Measurements from ENCODE around the gene ADAMTS9. TPM values are rescaled to one million over a fixed set of nuclear protein-coding genes. Genes with fewer than 3 reads are reported as not detected.

Gene ADAMTS9, protein sequence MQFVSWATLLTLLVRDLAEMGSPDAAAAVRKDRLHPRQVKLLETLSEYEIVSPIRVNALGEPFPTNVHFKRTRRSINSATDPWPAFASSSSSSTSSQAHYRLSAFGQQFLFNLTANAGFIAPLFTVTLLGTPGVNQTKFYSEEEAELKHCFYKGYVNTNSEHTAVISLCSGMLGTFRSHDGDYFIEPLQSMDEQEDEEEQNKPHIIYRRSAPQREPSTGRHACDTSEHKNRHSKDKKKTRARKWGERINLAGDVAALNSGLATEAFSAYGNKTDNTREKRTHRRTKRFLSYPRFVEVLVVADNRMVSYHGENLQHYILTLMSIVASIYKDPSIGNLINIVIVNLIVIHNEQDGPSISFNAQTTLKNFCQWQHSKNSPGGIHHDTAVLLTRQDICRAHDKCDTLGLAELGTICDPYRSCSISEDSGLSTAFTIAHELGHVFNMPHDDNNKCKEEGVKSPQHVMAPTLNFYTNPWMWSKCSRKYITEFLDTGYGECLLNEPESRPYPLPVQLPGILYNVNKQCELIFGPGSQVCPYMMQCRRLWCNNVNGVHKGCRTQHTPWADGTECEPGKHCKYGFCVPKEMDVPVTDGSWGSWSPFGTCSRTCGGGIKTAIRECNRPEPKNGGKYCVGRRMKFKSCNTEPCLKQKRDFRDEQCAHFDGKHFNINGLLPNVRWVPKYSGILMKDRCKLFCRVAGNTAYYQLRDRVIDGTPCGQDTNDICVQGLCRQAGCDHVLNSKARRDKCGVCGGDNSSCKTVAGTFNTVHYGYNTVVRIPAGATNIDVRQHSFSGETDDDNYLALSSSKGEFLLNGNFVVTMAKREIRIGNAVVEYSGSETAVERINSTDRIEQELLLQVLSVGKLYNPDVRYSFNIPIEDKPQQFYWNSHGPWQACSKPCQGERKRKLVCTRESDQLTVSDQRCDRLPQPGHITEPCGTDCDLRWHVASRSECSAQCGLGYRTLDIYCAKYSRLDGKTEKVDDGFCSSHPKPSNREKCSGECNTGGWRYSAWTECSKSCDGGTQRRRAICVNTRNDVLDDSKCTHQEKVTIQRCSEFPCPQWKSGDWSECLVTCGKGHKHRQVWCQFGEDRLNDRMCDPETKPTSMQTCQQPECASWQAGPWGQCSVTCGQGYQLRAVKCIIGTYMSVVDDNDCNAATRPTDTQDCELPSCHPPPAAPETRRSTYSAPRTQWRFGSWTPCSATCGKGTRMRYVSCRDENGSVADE (N-terminal part only)
- 5.9 and 6.8 TPM in 2 replicates for total RNA-seq

DNA sequence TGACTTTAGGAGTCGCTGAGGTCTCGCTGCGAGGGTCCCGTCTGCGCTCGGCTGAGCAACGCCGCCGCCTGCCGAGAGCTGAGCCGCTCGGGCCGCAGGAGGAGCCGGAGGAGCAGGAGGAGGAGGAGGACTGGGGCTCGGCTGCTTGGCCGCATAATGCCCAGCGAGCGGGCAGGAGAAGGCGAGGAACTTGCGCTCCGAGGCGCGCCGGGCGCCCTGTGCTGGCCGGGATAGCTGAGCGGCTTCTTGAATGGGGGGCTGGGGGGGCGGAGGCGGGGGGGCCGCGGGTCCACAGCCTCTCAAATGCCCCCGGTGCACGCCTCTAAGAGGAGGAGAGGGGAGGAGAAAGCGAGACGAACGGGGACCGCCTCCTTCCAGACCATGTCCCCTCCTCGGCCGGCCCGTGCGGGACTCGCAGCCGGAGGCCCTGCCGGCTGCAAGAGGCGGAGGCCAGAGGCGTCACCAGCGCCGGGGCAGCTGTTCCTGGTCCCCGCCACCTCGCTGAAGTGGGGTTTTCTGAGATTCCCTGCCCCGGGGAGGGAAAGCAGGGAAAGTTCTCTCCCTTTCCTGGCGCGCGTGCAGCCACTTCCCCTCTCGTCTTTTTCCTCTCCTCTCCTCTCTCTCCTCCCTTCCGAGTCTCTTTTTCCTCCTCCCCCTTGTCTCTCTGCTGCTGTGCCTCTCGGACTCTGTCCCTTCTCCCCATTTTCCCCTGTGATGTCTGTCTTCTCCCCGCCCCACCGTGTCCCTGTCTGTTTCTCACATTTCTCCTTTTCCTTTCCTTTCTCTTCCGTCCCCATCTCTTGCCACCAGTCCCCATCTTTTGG lies at the start of gene ADAMTS9:
Gene ADAMTS9, minus strand, starts transcription at position 220 of the 824 bp plus-strand sequence. CDS start 343 bp downstream, outside the sequence.

